TTC549 (cell line): ENCODE results near the gene IMPG1.
"Not testable (repeated sequence)": the region's sequence is repeated elsewhere in the genome, so short reads cannot be mapped to it uniquely, and the experiment has no call there.

Source experiments
- FAIRE-seq: peaks from 2 replicates; lab custom pipeline; 2012; peaks lifted over from hg19 to GRCh38; lab: Jason Lieb, UNC

The IMPG1 gene

DNA sequence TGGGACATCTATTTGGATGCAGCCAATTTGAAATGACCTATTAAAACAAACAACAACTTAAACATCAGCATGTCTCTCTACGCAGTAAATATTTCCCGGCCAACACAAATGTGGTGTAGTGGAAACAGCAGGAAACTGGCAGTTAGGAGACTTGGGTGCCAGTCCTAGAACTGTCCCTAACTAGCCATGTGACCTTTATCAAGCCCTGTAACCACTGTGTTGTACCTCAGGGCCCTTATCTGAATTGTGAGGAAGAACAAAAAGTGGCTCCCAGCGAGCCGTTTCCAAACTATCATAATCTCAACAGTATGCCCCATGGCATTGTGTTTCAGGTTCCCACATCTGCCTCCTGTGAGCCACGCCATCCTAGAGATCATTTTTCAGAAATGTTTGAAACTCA, 124.5 kb downstream of the IMPG1 start:
- FAIRE-seq = no peak

DNA sequence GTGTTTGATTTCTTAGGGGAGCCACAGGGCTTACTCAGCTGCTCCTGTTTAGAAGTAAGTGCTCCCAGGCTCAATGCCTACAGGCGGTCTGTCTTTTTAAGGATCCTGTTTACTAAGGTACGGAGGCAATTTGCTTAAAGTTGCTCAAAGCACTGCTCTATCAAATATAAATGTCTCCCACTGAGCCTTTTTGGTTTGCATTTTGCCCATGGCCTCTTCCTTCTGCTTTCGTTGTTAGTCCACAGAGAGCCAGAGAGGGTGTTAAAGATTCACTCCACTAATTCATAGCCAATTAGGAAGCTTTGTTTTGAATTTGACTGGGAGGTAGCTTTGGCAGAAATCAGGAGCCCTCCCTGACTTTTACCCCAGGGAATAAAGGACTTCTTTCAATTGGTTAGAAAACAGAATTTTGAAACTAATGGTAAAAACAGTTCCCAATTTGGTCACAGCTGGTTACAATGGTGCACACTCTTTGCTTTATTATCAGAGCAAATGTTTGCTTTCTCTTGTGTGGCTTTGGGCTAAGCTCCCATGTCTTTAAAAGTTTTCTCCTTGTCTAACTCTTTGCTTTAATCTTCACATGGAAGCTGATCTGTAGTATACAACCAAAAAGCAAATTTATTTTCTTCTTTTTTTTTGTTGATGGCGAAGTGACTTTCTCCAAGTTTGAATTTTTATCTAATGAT, 126.2 kb downstream of the IMPG1 start:
- no peak for FAIRE-seq

DNA sequence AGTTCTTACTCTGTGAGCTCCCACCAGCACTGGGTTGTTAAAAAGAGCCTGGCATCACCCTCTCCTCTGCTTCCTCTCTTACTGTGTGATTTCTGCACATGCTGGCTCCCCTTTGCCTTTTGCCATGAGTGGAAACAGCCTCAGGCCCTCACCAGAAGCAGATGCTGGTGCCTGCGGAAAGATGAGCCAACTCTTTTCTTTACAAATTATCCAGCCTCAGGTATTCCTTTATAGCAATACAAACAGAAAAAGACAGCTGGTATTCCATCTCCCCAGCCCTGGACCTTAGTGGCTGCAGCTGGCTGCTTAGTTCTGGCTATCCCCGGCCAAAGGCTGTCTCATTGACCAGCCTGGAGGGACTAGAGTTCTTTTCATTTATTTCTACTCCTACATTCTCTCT, 129.1 kb downstream of the IMPG1 start:
- no peak for FAIRE-seq

DNA sequence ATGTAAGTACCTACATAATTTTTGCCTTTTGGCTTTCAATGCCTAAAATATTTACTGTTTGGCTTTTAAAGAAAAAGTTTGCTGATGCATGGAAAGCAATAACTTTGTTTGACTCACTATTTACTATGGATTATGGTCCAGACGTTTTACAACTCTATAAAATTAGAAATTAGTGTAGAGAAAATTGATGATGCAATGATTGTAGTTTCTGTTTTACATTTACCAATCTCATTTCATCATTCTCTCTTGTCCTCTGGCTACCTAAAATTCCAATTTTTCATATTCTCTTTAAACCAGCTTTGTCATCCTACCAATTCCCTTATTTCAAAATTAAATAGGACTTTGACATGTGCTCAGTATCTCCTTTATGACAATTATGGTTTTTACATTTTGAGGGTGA, 131.0 kb downstream of the IMPG1 start:
- FAIRE-seq = no peak

DNA sequence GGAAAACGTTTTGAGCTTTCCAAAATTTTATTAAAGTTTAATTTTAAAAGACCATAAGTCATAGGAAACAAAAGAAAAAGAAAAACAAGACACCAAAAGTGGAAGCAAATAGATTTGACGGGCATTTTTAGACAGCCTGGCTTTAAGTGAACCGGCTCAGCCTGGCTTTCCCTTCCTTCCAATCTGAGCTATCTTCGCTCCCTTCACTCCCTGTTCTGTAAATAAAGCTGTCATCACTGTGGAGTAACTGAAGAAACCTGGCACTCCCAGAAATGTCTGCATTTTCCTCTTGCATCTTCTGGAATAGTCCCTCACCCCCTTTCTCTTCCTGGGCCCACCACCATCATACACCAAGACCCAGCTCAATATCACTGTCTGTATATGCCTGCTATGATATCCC, 131.9 kb downstream of the IMPG1 start:
- FAIRE-seq = no peak

- no peak for FAIRE-seq
These were observed 134.6 kb downstream of the IMPG1 start for GRCh38 chr6:75937846-75938245.

DNA sequence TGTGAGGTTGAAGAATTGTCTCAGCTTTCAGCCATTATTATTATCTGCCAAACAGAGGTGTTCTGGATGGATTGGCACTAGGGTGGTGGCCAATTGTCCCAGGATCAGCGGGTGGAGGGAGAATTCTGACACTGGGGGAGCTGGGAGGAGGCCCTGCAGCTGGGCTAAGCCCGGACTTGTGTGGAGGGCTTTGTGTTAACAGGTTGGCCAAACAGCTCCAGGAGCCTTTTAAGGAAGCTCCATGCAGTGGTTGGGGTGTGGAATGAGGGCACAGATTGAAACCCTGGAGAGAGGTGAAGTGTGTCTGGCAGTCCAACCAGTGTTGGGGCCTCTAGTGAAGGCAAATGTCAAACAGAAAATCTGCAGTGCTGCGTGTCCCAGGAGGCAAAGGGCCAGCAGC, 135.8 kb downstream of the IMPG1 start:
- FAIRE-seq = no peak

- FAIRE-seq = no peak
These were observed 137.0 kb downstream of the IMPG1 start for GRCh38 chr6:75935473-75935793.

DNA sequence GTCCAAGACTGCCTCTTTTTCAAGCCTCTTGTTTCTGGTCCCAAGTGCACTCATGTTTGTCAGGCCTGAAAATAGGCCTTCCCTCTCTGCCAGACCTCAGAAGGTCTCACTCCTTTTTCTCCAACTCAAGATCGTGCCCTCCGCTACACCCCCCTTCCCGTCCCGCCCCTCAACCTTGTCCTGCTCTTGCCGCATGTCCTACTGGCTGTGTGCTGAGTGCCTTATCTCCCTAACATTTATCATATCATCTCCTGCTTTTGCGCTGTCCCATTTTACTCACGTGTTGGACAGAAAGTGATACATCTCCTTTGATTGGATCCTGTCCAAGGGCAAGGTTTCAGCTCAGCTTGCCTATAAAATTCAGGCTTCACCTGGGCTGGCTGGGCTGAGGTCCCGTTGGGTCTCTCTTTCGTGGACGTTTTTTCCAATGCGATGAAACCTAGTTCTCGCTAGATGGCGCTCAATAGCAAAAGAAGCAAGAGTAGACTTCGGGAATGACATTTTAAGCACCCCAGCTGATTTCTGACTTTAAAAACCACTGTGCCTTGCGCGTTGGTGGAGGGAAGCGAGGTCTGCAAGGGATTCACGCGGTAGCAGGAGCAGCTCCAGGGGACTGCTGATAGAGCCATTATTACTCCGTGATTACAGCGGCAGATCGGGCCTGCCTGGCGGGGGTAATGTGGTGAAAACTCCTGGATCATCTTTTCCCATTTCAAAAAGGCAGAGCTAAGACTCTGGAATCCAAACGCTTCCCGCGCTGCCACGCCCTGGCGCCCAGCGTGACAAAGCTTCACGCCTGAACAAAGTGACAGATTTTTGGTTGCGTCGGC, 137.6 kb downstream of the IMPG1 start:
- FAIRE-seq = peak; percentile 54

DNA sequence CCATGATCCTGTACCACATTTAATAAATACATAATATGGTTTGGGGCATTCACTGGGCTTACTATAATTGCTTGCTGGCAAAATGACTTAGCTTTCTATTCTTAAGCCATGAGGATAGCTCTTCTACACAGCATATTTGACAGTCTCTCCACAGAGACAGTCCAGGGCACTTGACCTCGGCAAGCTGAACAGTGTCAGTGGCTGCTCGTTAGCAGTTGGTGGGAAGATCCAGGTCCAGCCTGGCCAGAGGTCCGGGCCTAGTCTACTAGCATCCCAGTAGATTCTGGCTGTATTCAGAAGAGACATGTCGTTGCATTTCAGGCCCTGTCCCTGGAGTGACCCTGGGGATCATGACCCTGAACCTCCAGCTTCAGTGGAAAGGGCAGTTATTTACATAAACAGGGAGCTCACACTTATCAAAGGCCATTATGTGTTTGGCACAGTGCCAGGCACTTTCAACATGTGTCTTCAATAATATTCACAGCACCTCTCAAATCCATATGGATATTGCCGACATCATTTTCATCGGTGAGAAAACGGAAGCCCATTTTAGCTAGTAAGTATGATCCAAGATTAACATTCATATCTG, 139.0 kb downstream of the IMPG1 start:
- FAIRE-seq = no peak

DNA sequence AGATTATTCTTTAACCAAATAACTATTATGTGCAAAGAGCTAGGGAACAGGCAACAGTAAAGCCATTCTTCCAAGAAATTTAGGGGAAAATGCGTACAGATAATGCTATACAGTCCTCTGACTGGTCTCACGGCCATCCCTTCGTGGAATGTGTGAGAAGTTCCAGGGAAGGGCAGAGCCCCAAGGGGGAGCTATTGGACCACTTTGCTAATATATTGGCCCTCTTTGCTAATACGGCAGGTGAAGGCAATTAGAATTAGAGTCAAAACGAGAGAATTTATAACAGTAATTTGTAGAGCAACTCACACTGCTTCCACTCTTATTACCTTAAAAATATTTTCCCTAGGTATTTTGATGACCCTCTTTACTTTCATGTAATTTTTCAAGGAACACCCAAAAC, 140.4 kb downstream of the IMPG1 start:
- FAIRE-seq = no peak

DNA sequence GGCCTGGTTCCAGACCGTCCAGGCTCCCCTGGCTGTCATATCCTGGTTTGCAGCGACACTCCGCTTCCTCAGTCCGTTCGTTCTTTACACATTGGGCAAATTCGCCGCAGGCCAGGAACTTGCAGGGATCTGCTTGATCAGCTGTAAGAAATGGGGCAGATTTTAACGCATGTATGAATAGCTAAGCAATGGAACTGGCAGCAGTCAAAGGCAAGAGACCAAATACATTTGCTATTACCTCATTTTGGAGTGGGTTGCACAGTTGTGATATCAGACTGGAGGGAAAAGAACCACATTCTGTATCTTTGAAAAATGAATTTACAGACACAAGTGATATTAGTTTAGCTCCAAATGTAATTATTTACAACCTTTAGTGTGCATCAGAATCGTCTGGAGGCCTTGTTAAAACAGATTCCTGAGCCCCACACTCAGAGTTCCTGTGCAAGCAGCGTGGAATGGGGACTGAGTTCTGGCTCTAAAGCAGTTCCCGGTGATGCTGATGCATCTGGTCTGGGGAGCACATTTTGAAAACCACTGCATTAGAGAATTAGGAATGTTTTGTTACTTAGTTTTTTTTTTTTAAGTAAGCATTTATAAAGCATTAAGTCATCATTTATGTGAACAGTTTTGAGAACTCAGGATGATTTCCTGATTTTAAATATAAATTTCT, 141.3 kb downstream of the IMPG1 start:
- FAIRE-seq = no peak

DNA sequence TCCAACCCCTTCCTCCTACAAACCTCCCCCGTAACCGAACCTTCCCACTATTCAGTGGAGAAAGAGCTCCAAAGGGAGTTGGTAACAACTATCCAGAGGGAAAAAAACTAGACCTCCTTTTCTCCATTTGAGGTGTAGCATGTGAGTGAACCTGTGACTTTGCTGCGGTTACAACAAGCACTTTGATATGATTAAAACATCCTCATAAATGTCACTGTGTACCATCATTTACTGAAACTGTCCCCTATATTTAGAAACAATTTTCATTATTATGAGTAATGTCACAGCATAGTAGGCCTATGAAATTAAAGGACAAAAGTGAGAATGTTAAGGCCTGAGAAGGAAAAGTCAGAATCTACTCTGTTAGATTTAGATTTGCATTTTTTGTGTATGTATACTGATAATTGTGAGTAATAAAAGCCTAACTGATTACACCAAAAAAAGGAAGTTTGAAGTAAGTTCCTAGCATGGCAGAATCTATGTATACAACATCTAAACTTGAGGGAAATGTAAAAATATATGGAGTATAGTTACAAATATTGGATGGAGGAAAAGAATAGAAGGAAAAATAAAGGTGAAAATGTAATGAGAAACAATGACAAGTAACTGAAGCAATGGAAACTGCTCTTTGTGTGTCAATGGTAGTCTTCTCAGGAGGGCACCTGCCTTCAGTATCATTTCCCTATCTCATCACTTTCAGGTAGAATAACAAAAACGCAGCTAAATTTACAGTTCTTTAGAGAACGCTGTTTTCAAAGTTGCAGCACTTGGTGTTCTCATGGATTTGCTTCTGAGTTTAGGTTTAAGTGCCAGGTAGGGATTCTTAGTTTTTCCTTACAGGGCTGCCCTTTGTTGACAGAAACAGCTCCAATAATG, 145.9 kb downstream of the IMPG1 start:
- no peak for FAIRE-seq

GRCh38 chr6:75922226-75922625, 150.2 kb downstream of the IMPG1 start:
- FAIRE-seq = no peak

DNA sequence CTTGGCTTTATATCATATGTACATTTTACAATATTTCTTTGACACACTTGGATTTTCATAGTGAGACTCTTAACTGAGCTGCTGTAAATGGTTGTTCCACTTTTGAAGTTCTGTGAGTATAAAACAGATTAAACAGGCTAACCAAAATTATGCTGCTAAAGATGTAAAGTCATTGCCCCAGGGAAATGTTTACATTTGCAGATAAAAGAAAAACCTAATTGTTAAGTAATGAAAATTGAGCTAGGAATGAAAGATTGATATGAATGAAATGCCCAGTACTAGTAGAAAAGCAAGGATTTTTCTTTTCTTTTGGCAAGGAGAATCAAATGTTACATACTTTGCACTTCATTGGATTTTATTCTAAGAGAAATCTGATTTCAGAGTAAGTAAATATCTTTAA, 159.4 kb downstream of the IMPG1 start:
- no peak for FAIRE-seq

GRCh38 chr6:75907444-75907843, 165.0 kb downstream of the IMPG1 start:
- FAIRE-seq = no peak

GRCh38 chr6:75906871-75907270, 165.6 kb downstream of the IMPG1 start:
- no peak for FAIRE-seq

DNA sequence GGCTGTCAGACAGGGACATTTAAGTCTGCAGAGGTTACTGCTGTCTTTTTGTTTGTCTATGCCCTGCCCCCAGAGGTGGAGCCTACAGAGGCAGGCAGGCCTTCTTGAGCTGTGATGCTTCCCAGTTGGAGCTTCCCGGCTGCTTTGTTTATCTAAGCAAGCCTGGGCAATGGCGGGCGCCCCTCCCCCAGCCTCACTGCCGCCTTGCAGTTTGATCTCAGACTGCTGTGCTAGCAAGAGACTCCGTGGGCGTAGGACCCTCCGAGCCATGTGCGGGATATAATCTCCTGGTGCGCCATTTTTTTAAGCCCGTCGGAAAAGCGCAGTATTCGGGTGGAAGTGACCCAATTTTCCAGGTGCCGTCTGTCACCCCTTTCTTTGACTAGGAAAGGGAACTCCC, 167.3 kb downstream of the IMPG1 start:
- FAIRE-seq = not testable (repeated sequence)

DNA sequence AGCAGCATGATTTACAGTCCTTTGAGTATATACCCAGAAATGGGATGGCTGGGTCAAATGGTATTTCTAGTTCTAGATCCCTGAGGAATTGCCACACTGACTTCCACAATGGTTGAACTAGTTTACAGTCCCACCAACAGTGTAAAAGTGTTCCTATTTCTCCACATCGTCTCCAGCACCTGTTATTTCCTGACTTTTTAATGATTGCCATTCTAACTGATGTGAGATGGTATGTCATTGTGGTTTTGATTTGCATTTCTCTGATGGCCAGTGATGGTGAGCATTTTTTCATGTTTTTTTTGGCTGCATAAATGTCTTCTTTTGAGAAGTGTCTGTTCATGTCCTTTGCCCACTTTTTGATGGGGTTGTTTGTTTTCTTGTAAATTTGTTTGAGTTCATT, 172.2 kb downstream of the IMPG1 start:
- FAIRE-seq = not testable (repeated sequence)

GRCh38 chr6:75896526-75896925, 175.9 kb downstream of the IMPG1 start:
- no peak for FAIRE-seq

GRCh38 chr6:75893776-75894152, 178.7 kb downstream of the IMPG1 start:
- no peak for FAIRE-seq
